ENCODE results near the gene DCD. TPM values are rescaled to one million over a fixed set of nuclear protein-coding genes. Genes with fewer than 3 reads are reported as not detected.

The DCD gene
- polyA plus RNA-seq, 1 donor from 2014 or later = not detected

- H3K9me2 ChIP-seq (ENCODE audit: insufficient read depth, low read length) = no peaks in the 10 kb centered on the region
- H3K79me2 ChIP-seq (replicated peaks; ENCODE audit: insufficient read depth, low read length) = no peaks in the 10 kb centered on the region
- H3K9ac ChIP-seq (ENCODE audit: low read length) = no peak overlapping the region
- H3K36me3 ChIP-seq (ENCODE audit: insufficient read depth, low read length) = no peaks in the 10 kb centered on the region
- H2AFZ ChIP-seq (ENCODE audit: low read depth, low read length) = no peak overlapping the region
- H3K27me3 ChIP-seq (ENCODE audit: insufficient read depth, low read depth, low read length) = no peaks in the 10 kb centered on the region
- no peaks in the 10 kb centered on the region for H4K20me1 ChIP-seq (ENCODE audit: insufficient read depth)
- H3K9me3 ChIP-seq (ENCODE audit: low read length) = no peaks in the 10 kb centered on the region
- no peak for TF ChIP-seq POLR2AphosphoS5 (IDR thresholded peaks at IDR 0.05)
- TF ChIP-seq MXI1 (conservative IDR thresholded peaks at IDR 0.05; ENCODE audit: poor library complexity, severe bottlenecking) = no peak
- no peak for TF ChIP-seq SMC3 (conservative IDR thresholded peaks at IDR 0.05; ENCODE audit: poor library complexity)
- TF ChIP-seq REST (IDR thresholded peaks at IDR 0.05; ENCODE audit: borderline replicate concordance) = no peak
- no peak for TF ChIP-seq TAF1 (IDR thresholded peaks at IDR 0.05; ENCODE audit: low read depth)
- no peak for TF ChIP-seq CTCF (IDR thresholded peaks at IDR 0.05; ENCODE audit: poor library complexity, severe bottlenecking)
- TF ChIP-seq EP300 (conservative IDR thresholded peaks at IDR 0.05; ENCODE audit: poor library complexity, severe bottlenecking) = no peak
- TF ChIP-seq RAD21 (conservative IDR thresholded peaks at IDR 0.05) = no peak
- no peak for TF ChIP-seq EZH2 (IDR thresholded peaks at IDR 0.05; ENCODE audit: borderline replicate concordance, insufficient read depth, low read length, poor library complexity, severe bottlenecking)
- H3K27ac ChIP-seq (ENCODE audit: low read length) = no peak overlapping the region
- H3K4me2 ChIP-seq (ENCODE audit: low read length) = no peak overlapping the region
- no peak overlapping the region for H3K4me3 ChIP-seq (ENCODE audit: low read length)
- H3F3A ChIP-seq (ENCODE audit: insufficient read depth, low read length, poor library complexity, severe bottlenecking) = no peaks in the 10 kb centered on the region
Measured at GRCh38 chr12:54692353-54692752, 44.2 kb upstream of the DCD start.

- Histone ChIP-seq H3K4me3 (ENCODE audit: low read length) (no peak overlapping the region), H3K9me3 (ENCODE audit: low read length) (no peaks in the 10 kb centered on the region), H3K79me2 (replicated peaks; ENCODE audit: insufficient read depth, low read length) (no peaks in the 10 kb centered on the region), H3K27ac (ENCODE audit: low read length) (peak overlapping the region; percentile 52), H3K27me3 (ENCODE audit: insufficient read depth, low read depth, low read length) (no peaks in the 10 kb centered on the region), H3K36me3 (ENCODE audit: insufficient read depth, low read length) (no peaks in the 10 kb centered on the region), H3K9ac (ENCODE audit: low read length) (no peak overlapping the region), H3K4me2 (ENCODE audit: low read length) (no peak overlapping the region), H2AFZ (ENCODE audit: low read depth, low read length) (no peak overlapping the region), H3K9me2 (ENCODE audit: insufficient read depth, low read length) (no peaks in the 10 kb centered on the region), H4K20me1 (ENCODE audit: insufficient read depth) (no peaks in the 10 kb centered on the region), H3F3A (ENCODE audit: insufficient read depth, low read length, poor library complexity, severe bottlenecking) (no peaks in the 10 kb centered on the region)
- TF ChIP-seq TAF1 (IDR thresholded peaks at IDR 0.05; ENCODE audit: low read depth) (no peak), EZH2 (IDR thresholded peaks at IDR 0.05; ENCODE audit: borderline replicate concordance, insufficient read depth, low read length, poor library complexity, severe bottlenecking) (no peak), POLR2AphosphoS5 (IDR thresholded peaks at IDR 0.05) (no peak), CTCF (IDR thresholded peaks at IDR 0.05; ENCODE audit: poor library complexity, severe bottlenecking) (peak; percentile 24)
Measured at GRCh38 chr12:54689984-54690383, 41.8 kb upstream of the DCD start.
